CD4-positive, alpha-beta T cell (primary cell): ENCODE data around the gene POLDIP3. TPM values are rescaled to one million over a fixed set of nuclear protein-coding genes. Genes with fewer than 3 reads are reported as not detected.

Source experiments
- ATAC-seq: fragments of 200-7000 bp; cut with Tn5 transposase; one replicate; pipeline ENCODE4 v1.10.0; 2022; ENCODE audit warnings: mild to moderate bottlenecking; ENCODE audit not compliant: poor library complexity
- CTCF ChIA-PET: fragments of 350-600 bp; sonication (Branson Sonifier 250); formaldehyde crosslinking; loops from one replicate; lab custom pipeline; 2021; ENCODE audit warnings: antibody characterized with exemption, inconsistent platforms; lab: Charles Lee
- POLR2A ChIA-PET: fragments of 350-600 bp; sonication (Branson Sonifier 250); formaldehyde crosslinking; loops from one replicate; lab custom pipeline; 2021; ENCODE audit warnings: antibody characterized with exemption, inconsistent platforms; lab: Charles Lee
- DNase-seq, 14 experiments: peaks; one replicate each; pipeline ENCODE4 v3.0.0-alpha.2; 2013 to 2020; ENCODE audit warnings: mixed read lengths in 2 of 14
- H3K27ac ChIP-seq, 2 donors: one replicate each; pipeline versions ENCODE4 v1.5.1 to v1.7.0; 2013; ENCODE audit warnings: low read length in 2 of 2, low read depth in 1 of 2, mild to moderate bottlenecking in 1 of 2
- H3K27me3 ChIP-seq, 2 experiments: 1 replicate in 1 of 2; 2 replicates in 1 of 2; pipeline versions ENCODE4 v1.6.1 to v1.7.0; 2013; ENCODE audit warnings: low read length in 2 of 2, control low read depth in 1 of 2, mild to moderate bottlenecking in 1 of 2, moderate library complexity in 1 of 2; ENCODE audit not compliant: insufficient read depth in 2 of 2, control insufficient read depth in 1 of 2
- H3K36me3 ChIP-seq: one replicate; pipeline ENCODE4 v1.6.1; 2013; ENCODE audit warnings: low read length, control low read depth; ENCODE audit not compliant: insufficient read depth
- H3K4me1 ChIP-seq: one replicate; pipeline ENCODE4 v1.6.1; 2013; ENCODE audit warnings: low read length, control low read depth; ENCODE audit not compliant: insufficient read depth
- H3K4me3 ChIP-seq: one replicate; pipeline ENCODE4 v1.5.1; 2013; ENCODE audit warnings: mild to moderate bottlenecking, low read length, moderate library complexity
- H3K9me3 ChIP-seq, 2 experiments: 1 replicate in 1 of 2; 2 replicates in 1 of 2; pipeline versions ENCODE4 v1.6.1 to v1.7.0; 2013; ENCODE audit warnings: low read length in 2 of 2, mild to moderate bottlenecking in 2 of 2, control low read depth in 1 of 2, moderate library complexity in 1 of 2; ENCODE audit not compliant: control insufficient read depth in 1 of 2, insufficient read depth in 1 of 2
- H3K27ac Mint-ChIP-seq: one replicate; pipeline ENCODE4 v1.8.0; 2020; ENCODE audit warnings: mixed read lengths
- H3K27me3 Mint-ChIP-seq: one replicate; pipeline ENCODE4 v1.8.0; 2021; ENCODE audit warnings: mixed read lengths
- H3K36me3 Mint-ChIP-seq: one replicate; pipeline ENCODE4 v1.8.0; 2021; ENCODE audit warnings: low read depth, mixed read lengths
- H3K4me1 Mint-ChIP-seq: one replicate; pipeline ENCODE4 v1.8.0; 2021; ENCODE audit warnings: low read depth, mixed read lengths
- H3K4me3 Mint-ChIP-seq: one replicate; pipeline ENCODE4 v1.8.0; 2020; ENCODE audit warnings: mild to moderate bottlenecking, mixed read lengths
- H3K9me3 Mint-ChIP-seq: one replicate; pipeline ENCODE4 v1.8.0; 2020; ENCODE audit warnings: mixed read lengths
- CTCF ChIP-seq: fragments of 200-600 bp; IDR thresholded peaks from one replicate; pipeline ENCODE4 v1.8.0; 2022; ENCODE audit warnings: antibody characterized with exemption, mild to moderate bottlenecking
- intact Hi-C, 2 experiments: fragments of 100-400 bp; cut with DNase I in 1 of 2; cut with micrococcal nuclease in 1 of 2; formaldehyde crosslinking; loops; one replicate each; pipeline versions ENCODE4 v1.15.1 to v1.9.0; 2023 to 2025; cut with DNase I, micrococcal nuclease
- total RNA-seq, 174 experiments: library from RNA in 2 of 174; stranded (reverse) in 2 of 174; gene quantifications; one replicate each; pipeline ENCODE4 v1.2.3 and lab custom pipeline; 2021 to 2026

Gene POLDIP3
- total RNA-seq, 2 experiments from 2014 or later: 77.7 to 80.7 TPM

- no peaks in the 10 kb centered on the region for H3K4me1 Mint-ChIP-seq
- no peaks in the 10 kb centered on the region for H3K9me3 ChIP-seq
- H3K36me3 Mint-ChIP-seq: peaks cover 53% of the 10 kb centered on the region
- ATAC-seq (no peak), DNase-seq (no peak)
- ChIA-PET POLR2A (no interaction called here), CTCF (no interaction called here)
- H3K27me3 Mint-ChIP-seq: no peaks in the 10 kb centered on the region
- H3K9me3 Mint-ChIP-seq: no peaks in the 10 kb centered on the region
- H3K27me3 ChIP-seq: no peaks in the 10 kb centered on the region
- no peak for TF ChIP-seq CTCF
- intact Hi-C loops: no loop called here
- H3K27ac ChIP-seq: no peak overlapping the region
- peaks cover 67% of the 10 kb centered on the region for H3K36me3 ChIP-seq
- no peak overlapping the region for H3K4me3 Mint-ChIP-seq
- H3K4me1 ChIP-seq: no peaks in the 10 kb centered on the region
- no peak overlapping the region for H3K4me3 ChIP-seq
- no peak overlapping the region for H3K27ac Mint-ChIP-seq
These were observed 15.5 kb upstream of the POLDIP3 start for GRCh38 chr22:42630211-42630610.

- peaks cover 45% of the 10 kb centered on the region for H3K36me3 Mint-ChIP-seq
- Histone ChIP-seq H3K36me3 (peaks cover 60% of the 10 kb centered on the region), H3K27ac (no peak overlapping the region), H3K27me3 (no peaks in the 10 kb centered on the region), H3K4me1 (no peaks in the 10 kb centered on the region), H3K9me3 (no peaks in the 10 kb centered on the region), H3K4me3 (no peak overlapping the region)
- DNase-seq (peak in 1 of 14 experiments; percentile 15), ATAC-seq (no peak)
- no peaks in the 10 kb centered on the region for H3K9me3 Mint-ChIP-seq
- H3K4me3 Mint-ChIP-seq: no peak overlapping the region
- intact Hi-C loops: no loop called here
- H3K27ac Mint-ChIP-seq: no peak overlapping the region
- no peak for TF ChIP-seq CTCF
- ChIA-PET CTCF (no interaction called here), POLR2A (interaction anchor here (2.1 kb wide), 1 partner anchor 12 kb away, joined by 6 read pairs; no protein-coding TSS in a partner anchor)
- H3K4me1 Mint-ChIP-seq: no peaks in the 10 kb centered on the region
- H3K27me3 Mint-ChIP-seq: no peaks in the 10 kb centered on the region
These were observed 13.3 kb upstream of the POLDIP3 start for GRCh38 chr22:42627981-42628380.

GRCh38 chr22:42626951-42627625 is 12.4 kb upstream of the POLDIP3 start:
- H3K4me3 Mint-ChIP-seq: no peak overlapping the region
- no peaks in the 10 kb centered on the region for H3K9me3 Mint-ChIP-seq
- Histone ChIP-seq H3K9me3 (no peaks in the 10 kb centered on the region), H3K27ac (no peak overlapping the region), H3K4me3 (no peak overlapping the region), H3K36me3 (peaks cover 57% of the 10 kb centered on the region), H3K4me1 (no peaks in the 10 kb centered on the region), H3K27me3 (no peaks in the 10 kb centered on the region)
- no peak for TF ChIP-seq CTCF
- H3K36me3 Mint-ChIP-seq: peaks cover 43% of the 10 kb centered on the region
- ATAC-seq (no peak), DNase-seq (peak in 1 of 14 experiments; percentile 11)
- no peaks in the 10 kb centered on the region for H3K27me3 Mint-ChIP-seq
- H3K27ac Mint-ChIP-seq: no peak overlapping the region
- ChIA-PET CTCF (no interaction called here), POLR2A (interaction anchor here (1.3 to 2.1 kb wide), 2 partner anchors 11 to 13 kb away, joined by 4 to 6 read pairs; partner anchors contain the start of gene POLDIP3)
- intact Hi-C loops: no loop called here
- no peaks in the 10 kb centered on the region for H3K4me1 Mint-ChIP-seq
